ENCODE results near the gene PDK4. TPM values are rescaled to one million over a fixed set of nuclear protein-coding genes. Genes with fewer than 3 reads are reported as not detected.

The PDK4 gene
- total and polyA plus RNA-seq, 4 experiments from 2014 or later = 0.35 to 0.44 TPM; not detected in 2

- Histone ChIP-seq H3K27ac (ENCODE audit: low read depth, low read length) (no peak overlapping the region), H3K4me1 (ENCODE audit: insufficient read depth, low read length) (no peaks in the 10 kb centered on the region), H3K4me3 (ENCODE audit: low read length in 2 of 2) (no peak overlapping the region), H3K27me3 (ENCODE audit: insufficient read depth, low read length) (no peaks in the 10 kb centered on the region), H3K36me3 (ENCODE audit: insufficient read depth, low read length) (no peaks in the 10 kb centered on the region), H3K9me3 (ENCODE audit: control insufficient read depth in 1 of 2, low read length in 2 of 2) (no peaks in the 10 kb centered on the region)
- H3K27me3 Mint-ChIP-seq = peaks cover 0 to 1% of the 10 kb centered on the region in 2 donors
- DNase-seq = no peak
- peak overlapping the region in 1 of 7 donors; percentile 72 for H3K27ac Mint-ChIP-seq
- no peaks in the 10 kb centered on the region for H3K9me3 Mint-ChIP-seq
- H3K4me3 Mint-ChIP-seq = no peak overlapping the region
- no peaks in the 10 kb centered on the region for H3K36me3 Mint-ChIP-seq
- CTCF ChIA-PET (ENCODE audit: partially characterized antibody) = no interaction called here
- POLR2A ChIA-PET (ENCODE audit: partially characterized antibody) = no interaction called here
- H3K4me1 Mint-ChIP-seq = no peaks in the 10 kb centered on the region
- intact Hi-C loops (cut with micrococcal nuclease) = no loop called here
These were observed 12.3 kb downstream of the PDK4 start for GRCh38 chr7:95583834-95584621.

DNA sequence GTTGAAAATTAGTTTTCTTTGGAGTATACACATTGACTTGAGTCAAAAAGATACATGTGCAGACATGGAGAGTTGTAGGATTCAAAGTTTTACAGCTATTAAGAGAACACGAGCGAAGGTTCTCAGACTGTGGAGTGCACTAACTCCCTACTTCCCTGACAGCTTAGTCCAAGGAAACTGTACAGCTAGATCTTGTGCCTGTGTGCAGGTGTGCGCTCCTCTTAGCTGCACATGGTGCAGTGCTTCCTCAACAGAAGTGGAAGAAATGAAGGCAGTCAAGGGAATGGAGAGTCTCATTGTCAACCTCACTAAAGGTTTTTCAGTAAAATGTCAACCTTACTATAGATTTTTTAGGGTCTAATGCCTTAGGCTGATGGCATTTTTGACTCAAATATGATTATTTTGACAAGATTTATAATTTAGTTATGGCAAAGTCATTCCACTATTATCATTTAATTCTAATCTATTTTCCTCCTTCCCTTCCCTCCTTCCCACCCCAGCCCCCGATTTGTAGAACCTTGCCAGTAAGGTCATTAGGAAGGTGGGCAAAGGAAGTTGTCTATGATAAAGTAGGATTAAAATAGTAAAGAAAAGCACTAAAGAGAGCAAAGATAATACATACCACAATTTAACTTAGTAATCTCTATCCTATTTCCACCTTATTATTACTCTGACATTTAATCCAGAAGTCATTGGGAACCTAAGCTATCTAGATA lies 13.6 kb downstream of the PDK4 start:
- Histone ChIP-seq H3K27me3 (ENCODE audit: insufficient read depth, low read length) (no peaks in the 10 kb centered on the region), H3K36me3 (ENCODE audit: insufficient read depth, low read length) (no peaks in the 10 kb centered on the region), H3K4me1 (ENCODE audit: insufficient read depth, low read length) (no peaks in the 10 kb centered on the region), H3K27ac (ENCODE audit: low read depth, low read length) (no peak overlapping the region), H3K9me3 (ENCODE audit: control insufficient read depth in 1 of 2, low read length in 2 of 2) (no peaks in the 10 kb centered on the region), H3K4me3 (ENCODE audit: low read length in 2 of 2) (no peak overlapping the region)
- intact Hi-C loops (cut with micrococcal nuclease) = no loop called here
- Mint-ChIP-seq H3K4me1 (no peaks in the 10 kb centered on the region), H3K36me3 (no peaks in the 10 kb centered on the region), H3K9me3 (no peaks in the 10 kb centered on the region), H3K27me3 (peaks cover 1% of the 10 kb centered on the region in 2 donors), H3K27ac (no peak overlapping the region), H3K4me3 (no peak overlapping the region)
- ChIA-PET POLR2A (ENCODE audit: partially characterized antibody) (no interaction called here), CTCF (ENCODE audit: partially characterized antibody) (no interaction called here)
- no peak for DNase-seq

- DNase-seq = no peak
- H3K9me3 ChIP-seq (ENCODE audit: control insufficient read depth in 1 of 2, low read length in 2 of 2) = no peaks in the 10 kb centered on the region
- Mint-ChIP-seq H3K27ac (no peak overlapping the region), H3K36me3 (no peaks in the 10 kb centered on the region), H3K4me1 (no peaks in the 10 kb centered on the region), H3K9me3 (peaks cover 0 to 5% (median 0%) of the 10 kb centered on the region in 8 donors), H3K27me3 (peaks cover 1 to 4% of the 10 kb centered on the region in 2 donors), H3K4me3 (no peak overlapping the region)
- H3K4me1 ChIP-seq (ENCODE audit: insufficient read depth, low read length) = no peaks in the 10 kb centered on the region
- H3K27ac ChIP-seq (ENCODE audit: low read depth, low read length) = no peak overlapping the region
- no peaks in the 10 kb centered on the region for H3K36me3 ChIP-seq (ENCODE audit: insufficient read depth, low read length)
- intact Hi-C loops (cut with micrococcal nuclease) = no loop called here
- POLR2A ChIA-PET (ENCODE audit: partially characterized antibody) = no interaction called here
- CTCF ChIA-PET (ENCODE audit: partially characterized antibody) = no interaction called here
- no peak overlapping the region for H3K4me3 ChIP-seq (ENCODE audit: low read length in 2 of 2)
- H3K27me3 ChIP-seq (ENCODE audit: insufficient read depth, low read length) = no peaks in the 10 kb centered on the region
These were observed 14.8 kb downstream of the PDK4 start for GRCh38 chr7:95581467-95581866.

DNA sequence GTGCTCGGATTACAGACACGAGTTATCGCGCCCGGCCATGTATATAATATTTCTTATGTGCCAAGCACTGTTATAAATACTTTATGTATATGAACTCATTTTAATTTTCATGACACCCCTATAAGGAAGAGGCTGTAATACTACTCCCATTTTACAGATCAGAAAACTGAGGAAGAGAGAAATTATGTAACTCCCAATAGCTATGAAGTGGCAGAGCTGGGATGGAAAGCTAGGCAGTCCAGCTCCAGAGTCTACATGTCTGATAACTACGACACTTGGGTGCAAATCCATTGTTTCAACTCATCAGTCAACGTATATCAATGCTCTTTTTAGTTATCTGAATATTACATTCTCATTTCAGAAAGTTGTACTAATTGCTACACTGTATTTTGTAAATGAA lies 17.0 kb downstream of the PDK4 start:
- Histone ChIP-seq H3K27me3 (ENCODE audit: insufficient read depth, low read length) (no peaks in the 10 kb centered on the region), H3K9me3 (ENCODE audit: control insufficient read depth in 1 of 2, low read length in 2 of 2) (no peaks in the 10 kb centered on the region), H3K4me3 (ENCODE audit: low read length in 2 of 2) (no peak overlapping the region), H3K27ac (ENCODE audit: low read depth, low read length) (no peak overlapping the region), H3K36me3 (ENCODE audit: insufficient read depth, low read length) (no peaks in the 10 kb centered on the region), H3K4me1 (ENCODE audit: insufficient read depth, low read length) (no peaks in the 10 kb centered on the region)
- no peaks in the 10 kb centered on the region for H3K4me1 Mint-ChIP-seq
- no peak overlapping the region for H3K27ac Mint-ChIP-seq
- ChIA-PET CTCF (ENCODE audit: partially characterized antibody) (no interaction called here), POLR2A (ENCODE audit: partially characterized antibody) (no interaction called here)
- H3K27me3 Mint-ChIP-seq = peaks cover 1 to 6% of the 10 kb centered on the region in 2 donors
- H3K36me3 Mint-ChIP-seq = no peaks in the 10 kb centered on the region
- no peak overlapping the region for H3K4me3 Mint-ChIP-seq
- no peak for DNase-seq
- H3K9me3 Mint-ChIP-seq = peaks cover 0 to 5% (median 0%) of the 10 kb centered on the region in 8 donors
- intact Hi-C loops (cut with micrococcal nuclease) = no loop called here

DNA sequence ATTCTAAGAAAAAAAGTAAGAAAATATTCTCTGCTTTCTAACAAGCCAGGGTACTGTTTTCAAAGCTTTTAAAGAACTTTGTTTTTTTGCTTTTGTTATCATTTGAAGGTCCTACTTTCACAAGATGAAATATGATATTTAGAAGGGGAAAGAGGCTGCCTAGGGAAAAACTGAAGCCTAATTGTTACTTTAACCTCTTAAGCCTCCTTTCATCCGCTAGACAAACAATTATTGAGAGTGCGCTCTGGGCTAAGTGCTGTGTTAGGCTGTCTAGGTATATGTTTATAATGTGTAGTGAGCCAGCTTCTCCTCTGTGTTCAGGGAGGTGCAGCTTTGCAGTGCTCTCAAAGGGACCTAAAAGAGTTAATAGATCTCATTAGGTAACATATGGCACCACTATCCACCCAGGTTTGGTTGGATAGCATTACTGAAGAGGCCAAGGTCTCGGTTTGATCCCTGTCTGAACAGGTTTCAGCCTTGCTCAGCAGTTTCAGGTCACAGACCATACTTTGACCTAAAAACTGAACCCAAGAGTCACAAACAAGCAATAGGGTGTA lies 17.9 kb downstream of the PDK4 start:
- intact Hi-C loops (cut with micrococcal nuclease) = no loop called here
- Histone ChIP-seq H3K4me1 (ENCODE audit: insufficient read depth, low read length) (no peaks in the 10 kb centered on the region), H3K27me3 (ENCODE audit: insufficient read depth, low read length) (no peaks in the 10 kb centered on the region), H3K36me3 (ENCODE audit: insufficient read depth, low read length) (no peaks in the 10 kb centered on the region), H3K4me3 (ENCODE audit: low read length in 2 of 2) (no peak overlapping the region), H3K9me3 (ENCODE audit: control insufficient read depth in 1 of 2, low read length in 2 of 2) (no peaks in the 10 kb centered on the region), H3K27ac (ENCODE audit: low read depth, low read length) (no peak overlapping the region)
- Mint-ChIP-seq H3K4me3 (no peak overlapping the region), H3K27ac (no peak overlapping the region), H3K36me3 (no peaks in the 10 kb centered on the region), H3K4me1 (no peaks in the 10 kb centered on the region), H3K9me3 (peaks cover 0 to 5% (median 0%) of the 10 kb centered on the region in 8 donors), H3K27me3 (peaks cover 1 to 4% of the 10 kb centered on the region in 2 donors)
- CTCF ChIA-PET (ENCODE audit: partially characterized antibody) = no interaction called here
- no peak for DNase-seq
- POLR2A ChIA-PET (ENCODE audit: partially characterized antibody) = no interaction called here

GRCh38 chr7:95577137-95577536 lies 19.2 kb downstream of the PDK4 start:
- POLR2A ChIA-PET (ENCODE audit: partially characterized antibody) = no interaction called here
- H3K4me1 Mint-ChIP-seq = no peaks in the 10 kb centered on the region

GRCh38 chr7:95569720-95570119 lies 26.6 kb downstream of the PDK4 start:
- Mint-ChIP-seq H3K9me3 (peaks cover 0 to 3% (median 0%) of the 10 kb centered on the region in 8 donors), H3K36me3 (no peaks in the 10 kb centered on the region), H3K4me3 (no peak overlapping the region), H3K4me1 (no peaks in the 10 kb centered on the region), H3K27me3 (no peaks in the 10 kb centered on the region), H3K27ac (no peak overlapping the region)
- Histone ChIP-seq H3K4me3 (ENCODE audit: low read length in 2 of 2) (no peak overlapping the region), H3K4me1 (ENCODE audit: insufficient read depth, low read length) (no peaks in the 10 kb centered on the region), H3K36me3 (ENCODE audit: insufficient read depth, low read length) (no peaks in the 10 kb centered on the region), H3K9me3 (ENCODE audit: control insufficient read depth in 1 of 2, low read length in 2 of 2) (no peaks in the 10 kb centered on the region), H3K27me3 (ENCODE audit: insufficient read depth, low read length) (no peaks in the 10 kb centered on the region), H3K27ac (ENCODE audit: low read depth, low read length) (no peak overlapping the region)
- CTCF ChIA-PET (ENCODE audit: partially characterized antibody) = no interaction called here
- POLR2A ChIA-PET (ENCODE audit: partially characterized antibody) = no interaction called here
- intact Hi-C loops (cut with micrococcal nuclease) = no loop called here
- DNase-seq = no peak

More at GRCh38 chr7:95577137-95577536, 19.2 kb downstream of the PDK4 start:
- Mint-ChIP-seq H3K27me3 (peaks cover 1 to 4% of the 10 kb centered on the region in 2 donors), H3K4me3 (no peak overlapping the region), H3K36me3 (no peaks in the 10 kb centered on the region), H3K27ac (no peak overlapping the region), H3K9me3 (peaks cover 0 to 5% (median 1%) of the 10 kb centered on the region in 8 donors)
- Histone ChIP-seq H3K4me3 (ENCODE audit: low read length in 2 of 2) (no peak overlapping the region), H3K27me3 (ENCODE audit: insufficient read depth, low read length) (no peaks in the 10 kb centered on the region), H3K27ac (ENCODE audit: low read depth, low read length) (no peak overlapping the region), H3K36me3 (ENCODE audit: insufficient read depth, low read length) (no peaks in the 10 kb centered on the region), H3K9me3 (ENCODE audit: control insufficient read depth in 1 of 2, low read length in 2 of 2) (no peaks in the 10 kb centered on the region), H3K4me1 (ENCODE audit: insufficient read depth, low read length) (no peaks in the 10 kb centered on the region)
- intact Hi-C loops (cut with micrococcal nuclease) = no loop called here
- no peak for DNase-seq
- CTCF ChIA-PET (ENCODE audit: partially characterized antibody) = no interaction called here
